Neural progenitor cell (in vitro differentiated cells): ENCODE measurements around the gene ZNF169. TPM values are rescaled to one million over a fixed set of nuclear protein-coding genes. Genes with fewer than 3 reads are reported as not detected.
"Not testable (repeated sequence)": the region's sequence is repeated elsewhere in the genome, so short reads cannot be mapped to it uniquely, and the experiment has no call there.

Experiments
- DNase-seq: peaks from one replicate; pipeline ENCODE4 v3.0.0-alpha.2; 2016; ENCODE audit warnings: low spot score
- H2AFZ ChIP-seq: fragments of 200-600 bp; sonication (generic); replicated peaks from 2 replicates; pipeline ENCODE4 v1.6.1; 2016; ENCODE audit warnings: antibody characterized with exemption
- H3F3A ChIP-seq: fragments of 200-600 bp; sonication (generic); 2 replicates; pipeline ENCODE4 v1.6.1; 2016; ENCODE audit warnings: antibody characterized with exemption, low read depth
- H3K27ac ChIP-seq: fragments of 200-600 bp; sonication (generic); 2 replicates; pipeline ENCODE4 v1.5.1; 2016; ENCODE audit warnings: mild to moderate bottlenecking
- H3K27me3 ChIP-seq: fragments of 200-600 bp; sonication (generic); 2 replicates; pipeline ENCODE4 v1.6.1; 2016; ENCODE audit warnings: mild to moderate bottlenecking, moderate library complexity
- H3K36me3 ChIP-seq: fragments of 200-600 bp; sonication (generic); 2 replicates; pipeline ENCODE4 v1.5.1; 2016
- H3K4me1 ChIP-seq: fragments of 200-600 bp; sonication (generic); 2 replicates; pipeline ENCODE4 v1.6.1; 2016; ENCODE audit warnings: mixed run types
- H3K4me2 ChIP-seq: fragments of 200-600 bp; sonication (generic); 2 replicates; pipeline ENCODE4 v1.6.1; 2016
- H3K4me3 ChIP-seq: fragments of 200-600 bp; sonication (generic); 2 replicates; pipeline ENCODE4 v1.5.1; 2016
- H3K79me2 ChIP-seq: fragments of 200-600 bp; sonication (generic); 2 replicates; pipeline ENCODE4 v1.6.1; 2016; ENCODE audit warnings: low read depth
- H3K9ac ChIP-seq: fragments of 200-600 bp; sonication (generic); 2 replicates; pipeline ENCODE4 v1.6.1; 2016
- H3K9me3 ChIP-seq: fragments of 200-600 bp; sonication (generic); 2 replicates; pipeline ENCODE4 v1.5.1; 2016; ENCODE audit warnings: low read depth
- H4K20me1 ChIP-seq: fragments of 200-600 bp; sonication (generic); 2 replicates; pipeline ENCODE4 v1.6.1; 2016; ENCODE audit warnings: low read depth
- H3K27ac Mint-ChIP-seq: 3 replicates; pipeline ENCODE4 v1.8.0; 2021; ENCODE audit warnings: mixed read lengths
- H3K27me3 Mint-ChIP-seq: 2 replicates; pipeline ENCODE4 v1.8.0; 2022; ENCODE audit warnings: low read depth, mild to moderate bottlenecking, inconsistent platforms, moderate library complexity, mixed read lengths; ENCODE audit not compliant: insufficient read depth
- H3K36me3 Mint-ChIP-seq: 3 replicates; pipeline ENCODE4 v1.8.0; 2021; ENCODE audit warnings: mixed read lengths
- H3K4me1 Mint-ChIP-seq: 3 replicates; pipeline ENCODE4 v1.8.0; 2021; ENCODE audit warnings: mixed read lengths
- H3K4me3 Mint-ChIP-seq: 3 replicates; pipeline ENCODE4 v1.8.0; 2021; ENCODE audit warnings: mild to moderate bottlenecking, moderate library complexity, mixed read lengths
- H3K9me3 Mint-ChIP-seq: 3 replicates; pipeline ENCODE4 v1.8.0; 2020; ENCODE audit warnings: mixed read lengths
- total RNA-seq: library from RNA; depleted of rRNA; stranded (reverse); fragments of >200 nt; gene quantifications from 2 replicates; pipeline ENCODE4 v1.2.3, GENCODE V29; 2015; ENCODE audit warnings: low replicate concordance

Gene ZNF169
- total RNA-seq, 1 donor from 2014 or later, result 14.4 TPM

- H3K4me2 ChIP-seq, H3K27me3 Mint-ChIP-seq, H3K9me3 ChIP-seq, H3K27ac Mint-ChIP-seq, H3K27me3 ChIP-seq, H3K36me3 ChIP-seq, H3K9me3 Mint-ChIP-seq, H3K27ac ChIP-seq, H3K9ac ChIP-seq, H3K79me2 ChIP-seq, H3K4me1 Mint-ChIP-seq, H2AFZ ChIP-seq, H3K36me3 Mint-ChIP-seq, DNase-seq, H3K4me1 ChIP-seq, H3K4me3 ChIP-seq, H3K4me3 Mint-ChIP-seq, H3F3A ChIP-seq, H4K20me1 ChIP-seq: not testable (repeated sequence)
Measured at GRCh38 chr9:94339657-94340056, 80.6 kb downstream of the ZNF169 start.

- H3K4me1 ChIP-seq, H3K9me3 ChIP-seq, H3K27me3 ChIP-seq, H3K79me2 ChIP-seq, H3K27ac ChIP-seq, H3K9ac ChIP-seq, DNase-seq, H4K20me1 ChIP-seq, H3K27me3 Mint-ChIP-seq, H3K36me3 Mint-ChIP-seq, H3F3A ChIP-seq, H3K4me2 ChIP-seq, H3K27ac Mint-ChIP-seq, H3K36me3 ChIP-seq, H3K9me3 Mint-ChIP-seq, H3K4me3 ChIP-seq, H2AFZ ChIP-seq, H3K4me3 Mint-ChIP-seq, H3K4me1 Mint-ChIP-seq: not testable (repeated sequence)
Measured at GRCh38 chr9:94340750-94341149, 81.7 kb downstream of the ZNF169 start.

GRCh38 chr9:94341703-94342102, 82.6 kb downstream of the ZNF169 start:
- H3K9ac ChIP-seq, DNase-seq, H3K9me3 Mint-ChIP-seq, H3K36me3 ChIP-seq, H3K27me3 ChIP-seq, H3K4me2 ChIP-seq, H3K79me2 ChIP-seq, H3K27ac Mint-ChIP-seq, H3K36me3 Mint-ChIP-seq, H3K4me1 Mint-ChIP-seq, H3K4me1 ChIP-seq, H3K27ac ChIP-seq, H2AFZ ChIP-seq, H3K27me3 Mint-ChIP-seq, H3K9me3 ChIP-seq, H3F3A ChIP-seq, H3K4me3 Mint-ChIP-seq, H3K4me3 ChIP-seq, H4K20me1 ChIP-seq: not testable (repeated sequence)

- not testable (repeated sequence) for H2AFZ ChIP-seq, H3K36me3 Mint-ChIP-seq, H3F3A ChIP-seq, H3K27ac Mint-ChIP-seq, H3K9me3 Mint-ChIP-seq, H3K9me3 ChIP-seq, H3K27me3 Mint-ChIP-seq, H3K4me3 Mint-ChIP-seq, H3K9ac ChIP-seq, H3K4me1 Mint-ChIP-seq, H3K4me2 ChIP-seq, H3K27me3 ChIP-seq, H4K20me1 ChIP-seq, H3K4me3 ChIP-seq, H3K4me1 ChIP-seq, H3K79me2 ChIP-seq, DNase-seq, H3K27ac ChIP-seq, H3K36me3 ChIP-seq
Measured at GRCh38 chr9:94347451-94347850, 88.4 kb downstream of the ZNF169 start.

GRCh38 chr9:94348754-94349153, 89.7 kb downstream of the ZNF169 start:
- H3K36me3 Mint-ChIP-seq, H3K27me3 ChIP-seq, H4K20me1 ChIP-seq, H3K27ac Mint-ChIP-seq, H3K4me2 ChIP-seq, H3K4me3 Mint-ChIP-seq, H3K4me1 ChIP-seq, H3K27me3 Mint-ChIP-seq, H3K9me3 ChIP-seq, H3K79me2 ChIP-seq, H2AFZ ChIP-seq, H3K27ac ChIP-seq, DNase-seq, H3K4me3 ChIP-seq, H3K9me3 Mint-ChIP-seq, H3F3A ChIP-seq, H3K36me3 ChIP-seq, H3K4me1 Mint-ChIP-seq, H3K9ac ChIP-seq: not testable (repeated sequence)

Other genes starting within 250 kb of the ZNF169 start
- 14.4 and 15.9 TPM in 2 replicates for gene PTPDC1, start 174.8 kb upstream of the ZNF169 start, total RNA-seq
- gene NUTM2F, start 69.3 kb downstream of the ZNF169 start, total RNA-seq, result 0.22 TPM in 1 of 2 replicates, not detected in the other